Epidermal melanocyte (primary cell): Measurements from ENCODE around the gene LCN10.
"Not testable (repeated sequence)": the region's sequence is repeated elsewhere in the genome, so short reads cannot be mapped to it uniquely, and the experiment has no call there.

Experiments
- DNase-seq: peaks from one replicate; pipeline ENCODE4 v3.0.0; 2011; ENCODE audit warnings: low spot score; ENCODE audit not compliant: insufficient read length

Gene LCN10

GRCh38 chr9:136773386-136774044, 30.8 kb upstream of the LCN10 start:
- DNase-seq = peak; percentile 15

GRCh38 chr9:136771907-136772415, 29.2 kb upstream of the LCN10 start:
- peak; percentile 22 for DNase-seq

GRCh38 chr9:136769710-136770191, 27.0 kb upstream of the LCN10 start:
- peak; percentile 41 for DNase-seq

- DNase-seq = not testable (repeated sequence)
These were observed 23.8 kb upstream of the LCN10 start for GRCh38 chr9:136766410-136767120.

GRCh38 chr9:136765745-136766409, 23.1 kb upstream of the LCN10 start:
- peak; percentile 4 for DNase-seq

- DNase-seq = peak; percentile 3
These were observed 22.3 kb upstream of the LCN10 start for GRCh38 chr9:136765041-136765440.

- peak; percentile 5 for DNase-seq
These were observed 21.7 kb upstream of the LCN10 start, which contains the start of gene LCN15 for GRCh38 chr9:136764301-136764891. LCN15 (minus strand) TSS chr9:136764518; CDS start chr9:136764488, 30 bp downstream.

GRCh38 chr9:136763649-136764035, 20.9 kb upstream of the LCN10 start:
- peak; percentile 5 for DNase-seq

- DNase-seq = no peak
These were observed 20.3 kb upstream of the LCN10 start for GRCh38 chr9:136762915-136763648.

- DNase-seq = no peak
These were observed 19.5 kb upstream of the LCN10 start for GRCh38 chr9:136762221-136762691.

- DNase-seq = no peak
These were observed 18.8 kb upstream of the LCN10 start for GRCh38 chr9:136761545-136761981.

GRCh38 chr9:136760834-136761544, 18.2 kb upstream of the LCN10 start:
- DNase-seq = not testable (repeated sequence)

- no peak for DNase-seq
These were observed 17.7 kb upstream of the LCN10 start for GRCh38 chr9:136760424-136760823.

- no peak for DNase-seq
These were observed 16.9 kb upstream of the LCN10 start for GRCh38 chr9:136759436-136760325.

- DNase-seq = no peak
These were observed 16.3 kb upstream of the LCN10 start for GRCh38 chr9:136759001-136759400.

GRCh38 chr9:136757751-136758140, 15.0 kb upstream of the LCN10 start:
- no peak for DNase-seq

- no peak for DNase-seq
These were observed 14.6 kb upstream of the LCN10 start for GRCh38 chr9:136757328-136757727.

- DNase-seq = no peak
These were observed 14.1 kb upstream of the LCN10 start for GRCh38 chr9:136756836-136757235.

GRCh38 chr9:136756134-136756438, 13.3 kb upstream of the LCN10 start:
- no peak for DNase-seq
